Measurements from ENCODE around the gene PSAPL1.

The PSAPL1 gene

GRCh38 chr4:7414736-7415510, 19.8 kb downstream of the PSAPL1 start:
- H3K9me3 ChIP-seq (ENCODE audit: insufficient read depth, low read length, severe bottlenecking): no peaks in the 10 kb centered on the region
- H3K4me2 ChIP-seq (ENCODE audit: insufficient read depth, low read length): no peak overlapping the region
- no peaks in the 10 kb centered on the region for H3K79me2 ChIP-seq (ENCODE audit: insufficient read depth, low read length)
- H3K9ac ChIP-seq (ENCODE audit: low read depth, low read length): no peak overlapping the region
- DNase-seq (no peak), ATAC-seq (ENCODE audit: insufficient read depth, low read depth) (no peak)
- H4K20me1 ChIP-seq (ENCODE audit: insufficient read depth, low read length): no peaks in the 10 kb centered on the region
- H3K27me3 ChIP-seq (ENCODE audit: insufficient read depth, low read length, poor library complexity): peaks cover 3% of the 10 kb centered on the region
- H2AFZ ChIP-seq (ENCODE audit: low read depth, low read length): no peak overlapping the region
- H3K4me1 ChIP-seq (ENCODE audit: insufficient read depth, low read length): no peaks in the 10 kb centered on the region
- no peak overlapping the region for H3K4me3 ChIP-seq (ENCODE audit: low read depth in 1 of 2, low read length in 2 of 2)
- no peaks in the 10 kb centered on the region for H3K36me3 ChIP-seq (ENCODE audit: insufficient read depth, low read length)
- H3K27ac ChIP-seq (ENCODE audit: low read length): no peak overlapping the region
- no peak for TF ChIP-seq CTCF (IDR thresholded peaks at IDR 0.05; ENCODE audit: borderline replicate concordance, extremely low read depth, low read length, poor library complexity, severe bottlenecking)
- TF ChIP-seq EZH2 (IDR thresholded peaks at IDR 0.05; ENCODE audit: borderline replicate concordance, low read depth, low read length, severe bottlenecking): no peak

GRCh38 chr4:7414046-7414445, 20.7 kb downstream of the PSAPL1 start:
- Histone ChIP-seq H3K9me3 (ENCODE audit: insufficient read depth, low read length, severe bottlenecking) (no peaks in the 10 kb centered on the region), H3K4me1 (ENCODE audit: insufficient read depth, low read length) (no peaks in the 10 kb centered on the region), H3K9ac (ENCODE audit: low read depth, low read length) (no peak overlapping the region), H3K36me3 (ENCODE audit: insufficient read depth, low read length) (no peaks in the 10 kb centered on the region), H3K4me2 (ENCODE audit: insufficient read depth, low read length) (no peak overlapping the region), H4K20me1 (ENCODE audit: insufficient read depth, low read length) (no peaks in the 10 kb centered on the region), H3K4me3 (ENCODE audit: low read depth in 1 of 2, low read length in 2 of 2) (no peak overlapping the region), H3K27me3 (ENCODE audit: insufficient read depth, low read length, poor library complexity) (peaks cover 3% of the 10 kb centered on the region), H3K27ac (ENCODE audit: low read length) (no peak overlapping the region), H2AFZ (ENCODE audit: low read depth, low read length) (no peak overlapping the region), H3K79me2 (ENCODE audit: insufficient read depth, low read length) (no peaks in the 10 kb centered on the region)
- ATAC-seq (ENCODE audit: insufficient read depth, low read depth) (no peak), DNase-seq (no peak)
- no peak for TF ChIP-seq EZH2 (IDR thresholded peaks at IDR 0.05; ENCODE audit: borderline replicate concordance, low read depth, low read length, severe bottlenecking)
- no peak for TF ChIP-seq CTCF (IDR thresholded peaks at IDR 0.05; ENCODE audit: borderline replicate concordance, extremely low read depth, low read length, poor library complexity, severe bottlenecking)

- no peak for ATAC-seq (ENCODE audit: insufficient read depth, low read depth)
- H3K27me3 ChIP-seq (ENCODE audit: insufficient read depth, low read length, poor library complexity): peaks cover 3% of the 10 kb centered on the region
- H3K9ac ChIP-seq (ENCODE audit: low read depth, low read length): no peak overlapping the region
- H2AFZ ChIP-seq (ENCODE audit: low read depth, low read length): no peak overlapping the region
- no peak overlapping the region for H3K4me2 ChIP-seq (ENCODE audit: insufficient read depth, low read length)
- H3K79me2 ChIP-seq (ENCODE audit: insufficient read depth, low read length): no peaks in the 10 kb centered on the region
- H3K36me3 ChIP-seq (ENCODE audit: insufficient read depth, low read length): no peaks in the 10 kb centered on the region
- H4K20me1 ChIP-seq (ENCODE audit: insufficient read depth, low read length): no peaks in the 10 kb centered on the region
- DNase-seq: no peak
- no peak for TF ChIP-seq EZH2 (IDR thresholded peaks at IDR 0.05; ENCODE audit: borderline replicate concordance, low read depth, low read length, severe bottlenecking)
- no peak for TF ChIP-seq CTCF (IDR thresholded peaks at IDR 0.05; ENCODE audit: borderline replicate concordance, extremely low read depth, low read length, poor library complexity, severe bottlenecking)
- H3K9me3 ChIP-seq (ENCODE audit: insufficient read depth, low read length, severe bottlenecking): peaks cover 3% of the 10 kb centered on the region
- no peak overlapping the region for H3K27ac ChIP-seq (ENCODE audit: low read length)
- no peaks in the 10 kb centered on the region for H3K4me1 ChIP-seq (ENCODE audit: insufficient read depth, low read length)
- H3K4me3 ChIP-seq (ENCODE audit: low read depth in 1 of 2, low read length in 2 of 2): no peak overlapping the region
Observed at GRCh38 chr4:7412554-7412912, 22.2 kb downstream of the PSAPL1 start.
